Hepatocyte (in vitro differentiated cells): Measurements from ENCODE around the gene ZNF804B. TPM values are rescaled to one million over a fixed set of nuclear protein-coding genes. Genes with fewer than 3 reads are reported as not detected.
A peak's percentile ranks its signal among the peaks of the same experiment; 100 is the strongest.

ENCODE experiments used
- DNase-seq: peaks from one replicate; pipeline ENCODE4 v3.0.0-alpha.2; 2016; ENCODE audit warnings: low spot score
- H2AFZ ChIP-seq: fragments of 200-600 bp; sonication (generic); 2 replicates; pipeline ENCODE4 v1.6.0; 2016; ENCODE audit warnings: antibody characterized with exemption, mild to moderate bottlenecking
- H3K27ac ChIP-seq: fragments of 200-600 bp; sonication (generic); 2 replicates; pipeline ENCODE4 v1.5.1; 2016; ENCODE audit warnings: mild to moderate bottlenecking
- H3K27me3 ChIP-seq: fragments of 200-600 bp; sonication (generic); 2 replicates; pipeline ENCODE4 v1.6.1; 2016
- H3K36me3 ChIP-seq: fragments of 200-600 bp; sonication (generic); replicated peaks from 2 replicates; pipeline ENCODE4 v1.5.1; 2016; ENCODE audit warnings: low read depth; ENCODE audit not compliant: insufficient read depth
- H3K4me1 ChIP-seq: fragments of 200-600 bp; sonication (generic); 2 replicates; pipeline ENCODE4 v1.5.1; 2016; ENCODE audit warnings: mild to moderate bottlenecking, moderate library complexity; ENCODE audit not compliant: insufficient read depth
- H3K4me2 ChIP-seq: fragments of 200-600 bp; sonication (generic); 2 replicates; pipeline ENCODE4 v1.6.0; 2016
- H3K4me3 ChIP-seq: fragments of 200-600 bp; sonication (generic); 2 replicates; pipeline ENCODE4 v1.5.1; 2016; ENCODE audit warnings: mild to moderate bottlenecking
- H3K79me2 ChIP-seq: fragments of 200-600 bp; sonication (generic); 2 replicates; pipeline ENCODE4 v1.6.0; 2017; ENCODE audit warnings: mild to moderate bottlenecking
- H3K9me2 ChIP-seq: fragments of 200-600 bp; sonication (generic); replicated peaks from 2 replicates; pipeline ENCODE4 v1.6.0; 2017; ENCODE audit warnings: mild to moderate bottlenecking; ENCODE audit not compliant: insufficient read depth
- H3K9me3 ChIP-seq: fragments of 200-600 bp; sonication (generic); 2 replicates; pipeline ENCODE4 v1.5.1; 2016; ENCODE audit warnings: low read depth, mild to moderate bottlenecking
- H4K20me1 ChIP-seq: fragments of 200-600 bp; sonication (generic); 2 replicates; pipeline ENCODE4 v1.6.0; 2016; ENCODE audit warnings: mild to moderate bottlenecking; ENCODE audit not compliant: insufficient read depth, poor library complexity, severe bottlenecking
- CTCF ChIP-seq: fragments of 200-600 bp; sonication (generic); IDR thresholded peaks from 2 replicates; pipeline ENCODE4 v1.5.1; 2016; ENCODE audit warnings: antibody characterized with exemption, mild to moderate bottlenecking; ENCODE audit not compliant: poor library complexity
- EZH2 ChIP-seq: fragments of 200-600 bp; sonication (generic); IDR thresholded peaks from 2 replicates; pipeline ENCODE4 v1.6.1; 2016; ENCODE audit warnings: antibody characterized with exemption, mild to moderate bottlenecking, borderline replicate concordance
- EZH2phosphoT487 ChIP-seq: fragments of 200-600 bp; sonication (generic); IDR thresholded peaks from one replicate; pipeline ENCODE4 v1.6.1; 2018; ENCODE audit warnings: antibody characterized with exemption, mild to moderate bottlenecking, low read depth, moderate library complexity; ENCODE audit not compliant: unreplicated experiment, severe bottlenecking
- WGBS: methylation state at CpG from one replicate; pipeline ENCODE4 v1.1.6; 2016; ENCODE audit warnings: low lambda C conversion rate; ENCODE audit errors: missing lambda C conversion rate; 5-methylcytosine and 5-hydroxymethylcytosine counted together
- polyA plus RNA-seq: library from polyadenylated mRNA; unstranded; fragments of >200 nt; fragmentation: Nextera tagmentation; extraction: Ambion mirVana; gene quantifications from 2 replicates; pipeline ENCODE4 v1.2.1, GENCODE V29; 2016
- total RNA-seq: library from RNA; depleted of rRNA; stranded (reverse); fragments of >200 nt; gene quantifications from 2 replicates; pipeline ENCODE4 v1.2.3, GENCODE V29; 2014

Gene ZNF804B
- total RNA-seq (0.08 TPM in 1 of 2 replicates, not detected in the other), polyA plus RNA-seq (not detected in 2 replicates)

GRCh38 chr7:88759230-88760135 lies at the start of gene ZNF804B:
Gene ZNF804B (plus strand): TSS chr7:88759700. CDS start chr7:88759977, 277 bp downstream.
- no peak for TF ChIP-seq CTCF
- TF ChIP-seq EZH2 = peak; percentile 55
- 3% methylated on average over 52 of the region's 74 CpGs for WGBS
- peak within 1 kb of the TSS; percentile 64 for H2AFZ ChIP-seq
- H3K27me3 ChIP-seq = peaks cover 65% of the 10 kb centered on the region
- peak; percentile 34 for DNase-seq
- H3K4me2 ChIP-seq = peak within 1 kb of the TSS; percentile 98
- H3K4me1 ChIP-seq = no peaks in the 10 kb centered on the region
- no peak within 1 kb of the TSS for H3K27ac ChIP-seq
- no peaks in the 10 kb centered on the region for H3K79me2 ChIP-seq
- H4K20me1 ChIP-seq = no peaks in the 10 kb centered on the region
- H3K9me2 ChIP-seq = no peaks in the 10 kb centered on the region
- peak within 1 kb of the TSS; percentile 44 for H3K4me3 ChIP-seq
- no peaks in the 10 kb centered on the region for H3K9me3 ChIP-seq
- no peaks in the 10 kb centered on the region for H3K36me3 ChIP-seq

- DNase-seq = no peak
- no peak overlapping the region for H2AFZ ChIP-seq
- no peaks in the 10 kb centered on the region for H3K27me3 ChIP-seq
- no peaks in the 10 kb centered on the region for H3K9me2 ChIP-seq
- H3K9me3 ChIP-seq = no peaks in the 10 kb centered on the region
- no peak overlapping the region for H3K4me2 ChIP-seq
- no peaks in the 10 kb centered on the region for H3K79me2 ChIP-seq
- no peak overlapping the region for H3K27ac ChIP-seq
- TF ChIP-seq EZH2phosphoT487 = no peak
- TF ChIP-seq CTCF = no peak
- TF ChIP-seq EZH2 = no peak
- 79% methylated on average over 2 of the region's 2 CpGs for WGBS
- no peaks in the 10 kb centered on the region for H4K20me1 ChIP-seq
- H3K4me1 ChIP-seq = no peaks in the 10 kb centered on the region
- no peak overlapping the region for H3K4me3 ChIP-seq
- no peaks in the 10 kb centered on the region for H3K36me3 ChIP-seq
Measured at GRCh38 chr7:88735920-88736319, 23.6 kb upstream of the ZNF804B start.

GRCh38 chr7:88737632-88738031 lies 21.9 kb upstream of the ZNF804B start:
- no peak overlapping the region for H3K27ac ChIP-seq
- H3K27me3 ChIP-seq = no peaks in the 10 kb centered on the region
- DNase-seq = no peak

More at GRCh38 chr7:88737632-88738031, 21.9 kb upstream of the ZNF804B start:
- Histone ChIP-seq H3K79me2 (no peaks in the 10 kb centered on the region), H2AFZ (no peak overlapping the region), H3K9me2 (no peaks in the 10 kb centered on the region), H3K4me1 (no peaks in the 10 kb centered on the region), H3K4me2 (no peak overlapping the region), H3K4me3 (no peak overlapping the region), H3K36me3 (no peaks in the 10 kb centered on the region), H4K20me1 (no peaks in the 10 kb centered on the region), H3K9me3 (no peaks in the 10 kb centered on the region)
- TF ChIP-seq EZH2 (no peak), EZH2phosphoT487 (no peak), CTCF (no peak)
